Neural progenitor cell (in vitro differentiated cells): ENCODE measurements around the gene TOMM40. TPM values are rescaled to one million over a fixed set of nuclear protein-coding genes. Genes with fewer than 3 reads are reported as not detected.
A peak's percentile ranks its signal among the peaks of the same experiment; 100 is the strongest.

Experiments used
- DNase-seq: peaks from one replicate; pipeline ENCODE4 v3.0.0-alpha.2; 2016; ENCODE audit warnings: low spot score
- H2AFZ ChIP-seq: fragments of 200-600 bp; sonication (generic); replicated peaks from 2 replicates; pipeline ENCODE4 v1.6.1; 2016; ENCODE audit warnings: antibody characterized with exemption
- H3F3A ChIP-seq: fragments of 200-600 bp; sonication (generic); 2 replicates; pipeline ENCODE4 v1.6.1; 2016; ENCODE audit warnings: antibody characterized with exemption, low read depth
- H3K27ac ChIP-seq: fragments of 200-600 bp; sonication (generic); 2 replicates; pipeline ENCODE4 v1.5.1; 2016; ENCODE audit warnings: mild to moderate bottlenecking
- H3K27me3 ChIP-seq: fragments of 200-600 bp; sonication (generic); 2 replicates; pipeline ENCODE4 v1.6.1; 2016; ENCODE audit warnings: mild to moderate bottlenecking, moderate library complexity
- H3K36me3 ChIP-seq: fragments of 200-600 bp; sonication (generic); 2 replicates; pipeline ENCODE4 v1.5.1; 2016
- H3K4me1 ChIP-seq: fragments of 200-600 bp; sonication (generic); 2 replicates; pipeline ENCODE4 v1.6.1; 2016; ENCODE audit warnings: mixed run types
- H3K4me2 ChIP-seq: fragments of 200-600 bp; sonication (generic); 2 replicates; pipeline ENCODE4 v1.6.1; 2016
- H3K4me3 ChIP-seq: fragments of 200-600 bp; sonication (generic); 2 replicates; pipeline ENCODE4 v1.5.1; 2016
- H3K79me2 ChIP-seq: fragments of 200-600 bp; sonication (generic); 2 replicates; pipeline ENCODE4 v1.6.1; 2016; ENCODE audit warnings: low read depth
- H3K9ac ChIP-seq: fragments of 200-600 bp; sonication (generic); 2 replicates; pipeline ENCODE4 v1.6.1; 2016
- H3K9me3 ChIP-seq: fragments of 200-600 bp; sonication (generic); 2 replicates; pipeline ENCODE4 v1.5.1; 2016; ENCODE audit warnings: low read depth
- H4K20me1 ChIP-seq: fragments of 200-600 bp; sonication (generic); 2 replicates; pipeline ENCODE4 v1.6.1; 2016; ENCODE audit warnings: low read depth
- H3K27ac Mint-ChIP-seq: 3 replicates; pipeline ENCODE4 v1.8.0; 2021; ENCODE audit warnings: mixed read lengths
- H3K27me3 Mint-ChIP-seq: 2 replicates; pipeline ENCODE4 v1.8.0; 2022; ENCODE audit warnings: low read depth, mild to moderate bottlenecking, inconsistent platforms, moderate library complexity, mixed read lengths; ENCODE audit not compliant: insufficient read depth
- H3K36me3 Mint-ChIP-seq: 3 replicates; pipeline ENCODE4 v1.8.0; 2021; ENCODE audit warnings: mixed read lengths
- H3K4me1 Mint-ChIP-seq: 3 replicates; pipeline ENCODE4 v1.8.0; 2021; ENCODE audit warnings: mixed read lengths
- H3K4me3 Mint-ChIP-seq: 3 replicates; pipeline ENCODE4 v1.8.0; 2021; ENCODE audit warnings: mild to moderate bottlenecking, moderate library complexity, mixed read lengths
- H3K9me3 Mint-ChIP-seq: 3 replicates; pipeline ENCODE4 v1.8.0; 2020; ENCODE audit warnings: mixed read lengths
- EZH2 ChIP-seq: fragments of 200-600 bp; sonication (generic); IDR thresholded peaks from 2 replicates; pipeline ENCODE4 v1.6.1; 2017; ENCODE audit warnings: antibody characterized with exemption, mild to moderate bottlenecking, moderate library complexity
- EZH2phosphoT487 ChIP-seq: fragments of 200-600 bp; sonication (generic); IDR thresholded peaks from 2 replicates; pipeline ENCODE4 v1.6.1; 2017; ENCODE audit warnings: antibody characterized with exemption
- total RNA-seq: library from RNA; depleted of rRNA; stranded (reverse); fragments of >200 nt; gene quantifications from 2 replicates; pipeline ENCODE4 v1.2.3, GENCODE V29; 2015; ENCODE audit warnings: low replicate concordance
- TF ChIP-seq, protein P1 (sequence below): fragments of 200-600 bp; sonication (generic); IDR thresholded peaks from 2 replicates; pipeline ENCODE4 v1.5.1; 2017; ENCODE audit warnings: antibody characterized with exemption, mild to moderate bottlenecking

Gene TOMM40
- total RNA-seq = 30.1 and 110 TPM in 2 replicates

DNA sequence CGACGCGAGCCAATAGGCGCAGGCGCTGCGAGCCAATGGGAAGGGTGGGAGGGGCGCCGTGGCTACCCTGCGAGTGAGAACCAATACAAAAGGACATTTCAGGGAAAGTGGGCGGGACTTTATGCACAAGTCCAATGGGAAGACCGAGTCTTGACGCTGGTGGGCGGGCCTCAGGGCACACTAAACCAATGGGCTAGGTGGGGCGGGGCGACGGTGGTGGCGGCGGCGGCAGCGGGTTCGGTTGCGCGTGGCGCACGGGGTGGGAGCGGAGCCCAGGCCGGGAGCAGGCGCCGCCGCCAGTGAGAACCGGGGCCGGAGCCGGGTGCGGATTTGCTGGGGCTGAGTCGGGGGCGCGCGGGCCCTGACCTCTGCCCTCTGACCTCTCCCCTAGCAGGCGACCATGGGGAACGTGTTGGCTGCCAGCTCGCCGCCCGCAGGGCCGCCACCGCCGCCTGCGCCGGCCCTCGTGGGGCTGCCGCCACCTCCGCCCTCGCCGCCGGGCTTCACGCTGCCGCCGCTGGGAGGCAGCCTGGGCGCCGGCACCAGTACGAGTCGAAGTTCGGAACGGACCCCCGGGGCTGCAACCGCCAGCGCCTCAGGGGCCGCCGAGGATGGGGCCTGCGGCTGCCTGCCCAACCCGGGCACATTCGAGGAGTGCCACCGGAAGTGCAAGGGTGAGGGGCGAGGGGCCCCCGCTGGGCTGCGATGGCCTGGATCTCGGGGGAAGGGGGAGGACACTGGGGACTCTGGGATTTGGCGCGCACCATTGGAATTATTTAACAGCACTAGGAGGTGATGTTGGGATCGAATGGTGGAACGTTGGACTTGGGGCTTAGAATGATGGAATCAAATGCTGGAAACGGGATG is at the start of gene TOMM40:
TOMM40 (plus strand) TSS at position 239 of the 867 bp plus-strand sequence; CDS start at position 401, 162 bp downstream.
- peaks cover 29% of the 10 kb centered on the region for H3K79me2 ChIP-seq
- peaks cover 15% of the 10 kb centered on the region for H4K20me1 ChIP-seq
- peak within 1 kb of the TSS; percentile 30 for H2AFZ ChIP-seq
- peaks cover 8% of the 10 kb centered on the region for H3K4me1 ChIP-seq
- peaks cover 3% of the 10 kb centered on the region for H3K27me3 Mint-ChIP-seq
- peak; percentile 100 for DNase-seq
- peak within 1 kb of the TSS; percentile 97 for H3K4me3 Mint-ChIP-seq
- H3K4me2 ChIP-seq = peak within 1 kb of the TSS; percentile 97
- no peaks in the 10 kb centered on the region for H3K36me3 ChIP-seq
- no peaks in the 10 kb centered on the region for H3K9me3 Mint-ChIP-seq
- H3K4me3 ChIP-seq = peak within 1 kb of the TSS; percentile 99
- H3K36me3 Mint-ChIP-seq = peaks cover 31% of the 10 kb centered on the region
- TF ChIP-seq EZH2 (no peak), EZH2phosphoT487 (no peak)
- TF ChIP-seq, protein P1, sequence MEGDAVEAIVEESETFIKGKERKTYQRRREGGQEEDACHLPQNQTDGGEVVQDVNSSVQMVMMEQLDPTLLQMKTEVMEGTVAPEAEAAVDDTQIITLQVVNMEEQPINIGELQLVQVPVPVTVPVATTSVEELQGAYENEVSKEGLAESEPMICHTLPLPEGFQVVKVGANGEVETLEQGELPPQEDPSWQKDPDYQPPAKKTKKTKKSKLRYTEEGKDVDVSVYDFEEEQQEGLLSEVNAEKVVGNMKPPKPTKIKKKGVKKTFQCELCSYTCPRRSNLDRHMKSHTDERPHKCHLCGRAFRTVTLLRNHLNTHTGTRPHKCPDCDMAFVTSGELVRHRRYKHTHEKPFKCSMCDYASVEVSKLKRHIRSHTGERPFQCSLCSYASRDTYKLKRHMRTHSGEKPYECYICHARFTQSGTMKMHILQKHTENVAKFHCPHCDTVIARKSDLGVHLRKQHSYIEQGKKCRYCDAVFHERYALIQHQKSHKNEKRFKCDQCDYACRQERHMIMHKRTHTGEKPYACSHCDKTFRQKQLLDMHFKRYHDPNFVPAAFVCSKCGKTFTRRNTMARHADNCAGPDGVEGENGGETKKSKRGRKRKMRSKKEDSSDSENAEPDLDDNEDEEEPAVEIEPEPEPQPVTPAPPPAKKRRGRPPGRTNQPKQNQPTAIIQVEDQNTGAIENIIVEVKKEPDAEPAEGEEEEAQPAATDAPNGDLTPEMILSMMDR = peak; percentile 25
- peak within 1 kb of the TSS; percentile 89 for H3K9ac ChIP-seq
- H3K27ac ChIP-seq = peak within 1 kb of the TSS; percentile 76
- no peaks in the 10 kb centered on the region for H3K9me3 ChIP-seq
- H3K4me1 Mint-ChIP-seq = peaks cover 24% of the 10 kb centered on the region
- H3K27ac Mint-ChIP-seq = peak within 1 kb of the TSS; percentile 51
- H3K27me3 ChIP-seq = no peaks in the 10 kb centered on the region
- peaks cover 24% of the 10 kb centered on the region for H3F3A ChIP-seq

DNA sequence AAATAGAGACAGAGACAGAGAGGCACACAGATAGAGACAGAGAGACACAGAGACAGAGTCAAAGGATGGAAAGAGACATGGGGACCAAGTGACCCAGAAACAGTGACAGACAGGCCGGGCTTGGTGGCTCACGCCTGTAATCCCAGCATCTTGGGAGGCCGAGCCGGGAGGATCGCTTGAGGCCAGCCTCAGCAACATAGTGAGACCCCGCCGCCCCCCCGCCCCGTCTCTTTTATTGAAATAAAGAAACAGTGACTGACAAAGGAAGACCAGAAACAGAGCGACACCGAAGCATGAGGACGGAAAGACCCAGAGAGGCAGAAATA is 45.8 kb upstream of the TOMM40 start:
- no peak overlapping the region for H3K9ac ChIP-seq
- no peak for DNase-seq
- Mint-ChIP-seq H3K4me3 (peak overlapping the region; percentile 93), H3K9me3 (no peaks in the 10 kb centered on the region), H3K4me1 (peaks cover 25% of the 10 kb centered on the region), H3K36me3 (no peaks in the 10 kb centered on the region), H3K27me3 (no peaks in the 10 kb centered on the region), H3K27ac (peak overlapping the region; percentile 89)
- no peaks in the 10 kb centered on the region for H3K9me3 ChIP-seq
- H4K20me1 ChIP-seq = peaks cover 34% of the 10 kb centered on the region
- no peak overlapping the region for H3K27ac ChIP-seq
- no peaks in the 10 kb centered on the region for H3K36me3 ChIP-seq
- H3K4me1 ChIP-seq = peaks cover 16% of the 10 kb centered on the region
- peak overlapping the region; percentile 73 for H3K4me2 ChIP-seq
- peak overlapping the region; percentile 52 for H3K4me3 ChIP-seq
- no peak for TF ChIP-seq EZH2phosphoT487
- H2AFZ ChIP-seq = peak overlapping the region; percentile 86
- peaks cover 38% of the 10 kb centered on the region for H3F3A ChIP-seq
- no peaks in the 10 kb centered on the region for H3K27me3 ChIP-seq
- peaks cover 41% of the 10 kb centered on the region for H3K79me2 ChIP-seq

DNA sequence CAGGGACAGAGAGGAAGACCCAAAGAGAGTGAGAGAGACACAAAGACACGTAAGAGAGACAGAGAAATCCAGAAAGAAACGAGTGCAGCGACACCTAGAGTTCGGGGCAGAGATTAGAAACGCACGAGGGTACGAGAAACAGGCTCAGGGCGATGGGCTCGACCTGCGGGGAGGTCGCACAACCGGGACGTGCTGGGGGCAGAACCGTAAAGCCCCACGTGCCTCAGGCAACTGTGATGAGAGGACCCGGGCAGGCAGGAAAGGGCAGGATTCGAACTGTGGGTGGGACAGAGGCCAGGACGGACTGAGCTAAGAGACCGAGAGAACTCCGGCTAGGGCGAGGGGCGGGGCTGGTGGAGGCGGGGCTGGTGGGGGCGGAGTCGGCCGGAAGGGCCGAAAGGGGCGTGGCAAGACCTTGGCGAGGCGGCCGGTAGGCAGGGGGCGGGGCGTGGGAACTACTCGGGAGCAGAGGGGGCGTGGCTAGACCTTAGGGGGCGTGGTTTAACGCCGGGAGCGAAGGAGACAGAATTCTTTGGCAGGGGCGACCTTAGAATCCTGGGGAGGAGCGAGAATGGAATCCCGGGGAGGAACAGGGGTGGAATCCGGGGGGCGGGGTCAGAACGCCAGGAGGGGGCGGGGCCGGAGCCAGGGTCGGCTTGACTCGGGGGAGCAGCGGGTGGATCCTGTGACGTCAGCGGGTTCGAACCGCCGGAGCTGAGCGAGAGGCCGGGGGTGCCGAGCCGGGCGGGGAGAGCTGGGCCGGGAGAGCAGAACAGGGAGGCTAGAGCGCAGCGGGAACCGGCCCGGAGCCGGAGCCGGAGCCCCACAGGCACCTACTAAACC is 45.2 kb upstream of the TOMM40 start, which contains the start of gene NECTIN2:
NECTIN2 (plus strand) TSS at position 686 of the 843 bp plus-strand sequence. CDS start 229 bp downstream, outside the sequence.
- peak within 1 kb of the TSS; percentile 93 for H3K4me3 Mint-ChIP-seq
- peak within 1 kb of the TSS; percentile 93 for H3K4me2 ChIP-seq
- peak within 1 kb of the TSS; percentile 86 for H2AFZ ChIP-seq
- H3K4me3 ChIP-seq = peak within 1 kb of the TSS; percentile 95
- H3K36me3 ChIP-seq = no peaks in the 10 kb centered on the region
- H3K27me3 Mint-ChIP-seq = no peaks in the 10 kb centered on the region
- H3K9me3 Mint-ChIP-seq = no peaks in the 10 kb centered on the region
- TF ChIP-seq EZH2phosphoT487 = no peak
- TF ChIP-seq, protein P1 = peak; percentile 91
- H3K4me1 ChIP-seq = peaks cover 22% of the 10 kb centered on the region
- DNase-seq = peak; percentile 99
- H3K9ac ChIP-seq = peak within 1 kb of the TSS; percentile 92
- H3K79me2 ChIP-seq = peaks cover 47% of the 10 kb centered on the region
- peak within 1 kb of the TSS; percentile 96 for H3K27ac ChIP-seq
- peaks cover 40% of the 10 kb centered on the region for H4K20me1 ChIP-seq
- H3F3A ChIP-seq = peaks cover 38% of the 10 kb centered on the region
- H3K9me3 ChIP-seq = no peaks in the 10 kb centered on the region
- H3K4me1 Mint-ChIP-seq = peaks cover 28% of the 10 kb centered on the region
- H3K27ac Mint-ChIP-seq = peak within 1 kb of the TSS; percentile 99
- H3K36me3 Mint-ChIP-seq = no peaks in the 10 kb centered on the region
- H3K27me3 ChIP-seq = no peaks in the 10 kb centered on the region
